Measurements from ENCODE around the gene TMEFF2.

TMEFF2 gene

DNA sequence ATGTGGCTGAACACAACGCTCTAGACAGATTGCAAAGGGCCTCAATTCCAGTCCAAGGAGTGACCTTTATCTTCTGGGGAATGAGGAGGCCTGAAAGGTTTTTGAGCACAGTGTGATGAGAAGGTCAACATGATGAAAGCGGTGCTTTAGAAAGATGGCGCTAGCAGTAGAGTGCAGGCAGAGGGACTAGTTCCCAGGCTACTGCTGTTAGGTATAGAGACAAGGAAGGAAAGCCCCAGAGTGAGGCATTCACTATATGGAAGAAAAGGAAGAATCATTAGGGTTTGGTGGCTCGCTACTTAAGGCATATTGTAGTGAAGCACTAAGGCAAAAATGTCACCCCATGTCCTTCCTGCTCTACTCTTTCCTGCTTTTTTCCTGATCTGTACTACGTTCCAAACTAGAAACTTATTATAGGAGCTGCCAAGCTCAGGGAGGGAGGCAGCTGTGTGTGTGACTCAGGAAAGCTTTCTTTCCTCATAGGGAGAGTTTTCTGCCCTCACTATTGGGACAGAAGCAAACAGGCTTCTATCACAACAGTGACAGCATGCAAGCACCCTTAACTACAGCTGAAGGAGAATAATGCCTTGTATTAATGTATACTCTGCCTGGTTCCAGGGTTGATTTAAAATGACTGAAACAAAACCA, 187.0 kb downstream of the TMEFF2 start:
- DNase-seq, result peak; percentile 25

DNA sequence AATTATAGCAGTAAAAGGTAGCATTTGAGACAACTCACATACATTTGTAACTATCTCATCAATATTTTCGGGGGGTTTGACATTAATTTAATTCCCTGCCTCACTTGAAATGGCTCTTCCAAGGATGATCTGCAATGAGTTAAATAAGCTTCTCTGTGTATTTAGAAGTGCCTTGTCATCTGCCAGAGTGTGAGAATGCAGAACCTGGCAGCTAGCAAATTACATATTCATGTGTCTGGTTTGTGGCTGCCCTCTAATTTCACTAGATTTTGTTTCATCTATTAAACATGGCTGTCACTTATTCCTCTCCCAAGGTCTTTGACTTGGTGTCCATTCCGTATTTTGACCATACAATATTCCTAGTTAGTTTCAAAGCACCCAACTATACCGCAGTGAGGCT, 189.5 kb downstream of the TMEFF2 start:
- DNase-seq, result no peak

DNA sequence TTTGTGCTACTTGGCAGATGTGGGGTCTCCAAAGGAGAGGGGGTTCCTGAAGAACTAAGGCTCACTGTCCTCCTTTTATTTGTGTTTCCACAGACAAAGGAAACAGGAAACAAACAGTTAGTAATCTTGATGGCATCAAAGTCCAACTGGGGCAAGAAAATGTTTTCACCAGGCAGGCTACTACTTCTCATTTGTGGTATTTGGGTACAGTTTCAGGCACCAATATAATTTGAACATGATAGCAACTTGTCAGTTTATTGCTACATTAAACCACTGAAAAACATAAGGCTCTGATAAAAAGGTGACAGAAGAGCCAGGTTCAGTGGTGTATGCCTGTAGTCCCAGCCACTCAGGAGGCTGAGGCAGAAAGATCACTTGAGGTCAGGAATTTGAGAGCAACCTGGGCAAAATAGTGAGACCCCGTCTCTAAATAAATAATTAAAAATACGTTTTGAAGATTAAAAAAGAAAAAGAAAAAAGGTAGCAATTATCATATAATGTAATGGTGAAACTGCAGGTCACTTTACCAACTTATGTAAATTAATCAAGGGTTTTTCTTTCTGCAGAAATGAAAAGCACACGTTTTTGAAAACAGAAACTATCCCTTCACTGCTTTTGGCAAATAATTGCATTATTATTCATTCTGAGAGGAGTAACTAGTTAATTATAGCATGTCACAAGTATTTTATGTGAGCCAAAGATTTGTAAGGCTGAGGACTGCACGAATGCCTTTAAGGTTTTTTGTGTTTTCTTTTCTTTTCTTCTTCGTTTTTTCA, 190.4 kb downstream of the TMEFF2 start:
- DNase-seq, result peak; percentile 17

DNA sequence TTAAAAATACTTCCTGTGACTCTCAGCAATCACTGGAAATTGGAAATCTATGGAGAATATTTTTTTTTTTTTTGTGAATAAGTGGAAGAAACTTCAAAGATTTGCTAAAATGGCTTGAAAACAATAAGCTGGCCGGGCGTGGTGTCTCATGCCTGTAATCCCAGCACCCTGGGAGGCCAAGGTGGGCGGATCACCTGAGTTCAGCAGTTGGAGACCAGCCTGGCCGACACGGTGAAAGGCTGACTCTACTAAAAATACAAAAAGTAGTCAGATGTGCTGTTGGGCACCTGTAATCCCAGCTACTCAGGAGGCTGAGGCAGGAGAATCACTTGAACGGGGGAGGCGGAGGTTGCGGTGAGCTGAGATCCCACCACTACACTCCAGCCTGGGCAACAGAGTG, 192.3 kb downstream of the TMEFF2 start:
- no peak for DNase-seq

DNA sequence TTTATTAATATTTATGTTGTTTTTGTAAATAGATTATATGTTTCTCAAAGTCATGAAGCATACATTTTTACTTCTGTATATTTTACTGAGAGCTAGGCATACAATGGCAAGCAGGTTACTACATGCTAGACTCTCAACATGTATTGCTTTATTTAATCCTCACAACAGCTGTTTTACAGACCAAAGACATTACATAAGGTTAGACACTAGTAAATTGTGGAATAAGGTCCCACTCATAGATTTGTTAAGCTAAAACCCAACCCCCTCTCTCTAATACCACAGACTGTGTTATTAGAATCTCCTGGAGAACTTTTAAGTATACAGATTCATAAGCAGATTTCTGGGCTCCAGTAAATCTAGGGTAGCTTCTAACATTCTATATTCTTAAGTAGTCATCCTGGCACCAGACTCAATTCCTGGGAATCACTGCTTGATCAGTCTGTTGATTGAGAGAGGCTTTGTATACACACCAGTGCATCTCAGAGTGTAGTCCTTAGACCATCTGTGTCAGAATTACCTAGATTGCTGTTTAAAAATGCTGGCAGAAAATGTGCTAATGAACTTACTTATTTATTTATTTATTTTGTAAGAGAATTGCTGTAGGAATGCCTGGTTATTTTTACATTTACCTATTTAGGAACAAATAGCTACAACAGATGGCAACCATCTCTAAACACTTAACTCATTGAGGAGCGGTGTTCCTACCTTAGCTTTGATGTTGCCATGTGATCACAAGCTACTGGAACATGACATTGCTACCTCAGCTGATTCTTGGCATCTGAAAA, 194.3 kb downstream of the TMEFF2 start:
- peak; percentile 20 for DNase-seq

DNA sequence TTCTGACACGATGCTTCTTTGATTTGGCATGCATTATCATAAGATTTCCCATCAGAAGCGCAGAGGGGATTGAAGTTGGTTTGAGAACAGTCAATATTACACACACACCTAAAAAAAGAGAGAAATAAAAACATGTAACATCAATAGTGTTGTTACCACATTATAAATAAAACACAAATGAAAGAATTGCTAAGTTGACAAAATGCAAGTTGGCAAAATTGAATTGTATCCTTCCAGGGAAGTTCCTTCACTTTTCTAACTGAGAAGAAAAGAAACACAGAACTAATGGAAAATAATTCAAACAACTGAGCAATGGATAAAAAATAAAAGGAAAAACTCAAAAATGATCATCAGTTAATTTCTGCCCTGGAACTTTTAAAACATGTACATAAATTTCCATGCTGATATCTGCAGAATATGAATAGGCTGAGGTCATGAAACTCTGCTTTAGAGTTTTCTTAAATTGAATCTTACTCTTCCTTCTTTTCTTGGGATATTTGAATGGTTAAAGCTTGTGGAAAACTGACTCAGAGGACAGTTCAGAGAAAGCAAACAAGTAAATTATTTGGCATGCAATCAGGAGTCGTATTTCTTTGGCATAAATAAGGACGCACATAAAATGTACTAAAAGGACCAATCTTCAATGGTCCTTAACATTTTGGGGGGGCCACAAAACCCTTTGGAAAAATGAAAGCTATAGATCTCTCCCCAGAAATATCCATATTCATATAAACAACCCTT, 195.5 kb downstream of the TMEFF2 start:
- DNase-seq, result no peak

DNA sequence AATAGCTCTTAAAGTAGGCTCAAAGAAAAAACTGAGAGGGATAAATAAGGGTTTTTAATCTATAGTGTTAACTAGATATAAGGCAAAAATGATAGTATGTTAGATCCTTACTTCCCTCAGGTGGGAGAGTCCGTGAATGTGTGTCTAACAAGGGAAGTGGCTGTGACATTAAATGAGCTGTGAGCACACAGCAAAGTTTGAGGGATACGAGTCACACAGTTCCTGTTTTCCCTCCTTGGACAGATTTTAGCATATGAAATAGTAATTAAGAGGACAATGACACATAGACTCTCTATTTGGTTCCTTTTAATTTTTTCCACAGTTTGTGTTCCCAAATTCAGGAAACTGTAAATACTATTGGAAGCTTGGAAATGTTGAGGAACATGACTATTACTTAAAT, 199.4 kb downstream of the TMEFF2 start:
- DNase-seq, result peak; percentile 19

DNA sequence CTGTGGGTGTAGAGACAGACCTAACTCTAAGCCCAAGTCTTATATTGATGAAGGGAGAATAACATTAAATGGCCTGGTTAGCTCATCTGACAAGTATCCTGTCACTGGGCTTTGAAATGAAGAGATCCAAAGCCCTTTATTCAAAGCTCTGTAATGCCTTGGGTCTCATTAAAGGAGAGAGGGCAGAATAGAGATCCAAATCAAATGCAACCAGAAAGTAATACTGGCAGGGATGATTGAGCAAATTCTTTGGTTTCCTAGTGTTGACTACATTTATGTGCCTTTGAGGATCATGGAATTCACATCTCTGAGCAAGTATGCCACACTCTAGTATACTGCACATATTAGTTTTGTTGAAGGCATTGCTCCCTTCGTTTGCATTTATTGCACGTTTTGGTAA, 200.0 kb downstream of the TMEFF2 start:
- no peak for DNase-seq

DNA sequence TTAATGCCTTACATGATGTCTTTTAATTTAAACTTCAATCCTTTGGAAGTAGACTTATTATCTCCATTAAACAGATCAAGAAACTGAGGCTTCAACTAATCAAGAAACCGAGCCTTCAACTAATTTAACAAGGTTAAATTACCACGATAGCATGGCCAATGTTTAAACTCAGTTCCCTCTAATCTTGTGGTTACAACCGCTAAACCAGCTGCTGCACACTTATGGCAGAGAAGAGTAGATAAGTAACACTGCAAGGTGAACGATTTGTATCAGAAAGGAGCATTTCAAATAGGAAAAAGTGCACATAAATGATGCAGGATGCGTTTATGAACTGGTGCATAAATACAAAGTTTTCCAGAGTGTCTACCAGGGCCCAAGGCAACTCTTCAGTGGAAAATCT, 203.3 kb downstream of the TMEFF2 start:
- no peak for DNase-seq

DNA sequence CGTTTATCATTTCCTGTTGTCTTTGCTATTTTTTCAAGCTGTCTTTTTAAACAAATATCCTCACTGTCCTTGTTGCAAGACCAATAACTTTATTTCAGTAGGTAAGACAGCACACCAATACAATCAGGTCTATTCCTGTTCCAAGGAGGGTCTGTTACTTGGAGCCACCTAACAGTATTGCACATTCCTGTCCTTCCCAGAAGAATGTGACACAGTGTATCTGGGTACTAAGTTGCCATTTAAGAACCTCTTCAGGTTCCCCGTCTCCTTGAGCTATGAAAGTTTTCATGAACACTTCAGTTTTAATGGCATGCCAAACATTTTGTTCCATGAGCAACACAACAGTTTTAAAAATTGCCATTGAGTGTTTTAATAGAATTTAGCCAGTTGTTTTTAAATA, 209.0 kb downstream of the TMEFF2 start:
- no peak for DNase-seq

DNA sequence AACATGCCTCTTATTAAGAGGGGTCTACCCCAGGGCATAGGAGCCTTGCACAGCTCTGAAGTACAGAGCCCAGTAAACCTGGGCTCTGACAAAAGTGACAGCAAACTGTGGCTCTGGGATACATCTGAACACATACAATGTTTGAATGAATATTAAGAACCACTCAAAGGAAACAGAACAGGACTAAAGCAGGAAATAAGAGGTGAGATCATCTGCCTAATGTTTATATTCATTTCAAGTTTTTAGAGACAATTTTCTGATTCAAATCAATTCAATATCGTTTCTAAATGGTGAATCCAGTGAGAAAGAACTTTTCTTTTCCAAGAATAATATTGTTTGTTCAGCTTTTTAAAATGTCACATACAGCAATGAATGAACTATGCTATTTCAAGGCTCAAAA, 211.1 kb downstream of the TMEFF2 start:
- peak; percentile 74 for DNase-seq

DNA sequence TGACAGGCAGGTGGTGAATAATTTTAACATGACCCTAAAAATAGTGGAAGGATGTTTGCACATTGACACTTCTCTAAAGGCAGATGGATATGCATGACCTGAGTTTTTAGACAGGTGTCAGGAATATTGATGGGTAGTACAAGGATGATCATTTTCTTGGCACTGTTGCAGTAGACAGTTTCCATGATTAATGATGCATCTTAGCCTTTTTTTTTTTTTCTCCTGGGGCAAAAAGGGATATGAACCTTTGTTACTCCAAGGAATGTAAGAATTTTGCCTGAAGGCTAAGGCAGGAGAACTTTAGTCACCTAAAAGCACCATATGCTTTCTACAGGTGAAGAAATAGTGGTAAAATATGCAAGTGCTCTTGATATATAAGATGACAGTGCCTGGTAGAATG, 211.5 kb downstream of the TMEFF2 start:
- DNase-seq, result peak; percentile 71

DNA sequence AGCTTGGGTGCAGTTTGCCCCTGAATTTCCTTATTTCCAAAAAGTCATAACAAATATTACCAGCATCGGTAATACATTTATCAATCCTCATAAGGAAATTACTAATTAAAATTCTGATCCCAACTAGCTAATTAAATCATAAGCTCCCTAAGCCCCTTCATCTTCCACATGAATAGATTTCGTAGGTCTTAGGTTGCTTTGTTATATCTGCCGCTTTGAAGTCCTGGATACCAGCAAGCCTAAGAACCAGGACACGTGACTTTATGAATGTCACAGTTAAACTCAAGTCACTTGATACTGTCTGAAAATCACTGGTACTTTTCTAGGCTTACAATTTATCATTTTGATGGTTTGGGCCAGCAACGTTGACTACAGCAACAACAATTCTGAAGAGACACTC, 213.0 kb downstream of the TMEFF2 start:
- DNase-seq, result no peak

DNA sequence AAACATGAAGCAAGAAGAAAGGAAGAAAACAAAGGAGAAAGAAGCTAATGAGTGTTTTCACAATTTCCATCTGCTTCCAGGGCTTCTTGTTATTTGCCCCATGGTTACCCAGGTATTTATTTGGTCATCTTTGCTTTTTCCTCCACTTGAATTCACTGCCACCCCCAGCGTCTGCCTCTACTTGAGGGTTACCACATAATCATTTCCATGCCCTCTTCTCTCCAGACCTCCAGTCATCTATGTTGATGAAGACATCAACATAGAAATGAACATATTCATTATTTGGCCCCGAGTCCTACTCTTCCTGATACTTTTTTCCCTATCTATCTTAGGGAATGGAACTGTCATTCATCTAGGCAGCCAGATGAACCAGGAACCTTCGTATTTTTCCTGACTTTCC, 214.2 kb downstream of the TMEFF2 start:
- DNase-seq, result no peak

DNA sequence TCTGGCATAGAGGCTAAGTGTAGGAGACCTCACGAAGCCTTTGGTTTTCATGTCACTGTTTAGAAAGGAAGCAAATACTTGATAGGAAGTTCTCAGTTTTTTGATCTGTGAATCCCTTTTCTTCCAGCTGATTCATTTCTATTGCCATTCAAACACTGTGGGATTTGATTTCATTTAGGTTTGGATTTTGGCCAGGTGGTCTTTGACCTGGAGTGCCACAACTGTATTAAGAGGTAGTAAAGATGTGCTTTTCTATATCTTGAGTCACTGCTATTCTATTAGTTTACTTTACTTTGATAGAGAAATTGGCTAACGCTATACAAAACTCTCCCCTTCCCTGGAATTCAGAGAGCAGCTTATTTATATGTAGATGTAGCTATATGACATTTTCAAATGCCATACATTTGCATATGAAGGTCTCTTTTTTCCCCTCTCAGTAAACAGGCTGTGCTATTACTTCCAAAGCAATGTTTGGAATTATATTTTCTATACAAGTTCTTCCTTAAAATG, 215.5 kb downstream of the TMEFF2 start:
- no peak for DNase-seq

DNA sequence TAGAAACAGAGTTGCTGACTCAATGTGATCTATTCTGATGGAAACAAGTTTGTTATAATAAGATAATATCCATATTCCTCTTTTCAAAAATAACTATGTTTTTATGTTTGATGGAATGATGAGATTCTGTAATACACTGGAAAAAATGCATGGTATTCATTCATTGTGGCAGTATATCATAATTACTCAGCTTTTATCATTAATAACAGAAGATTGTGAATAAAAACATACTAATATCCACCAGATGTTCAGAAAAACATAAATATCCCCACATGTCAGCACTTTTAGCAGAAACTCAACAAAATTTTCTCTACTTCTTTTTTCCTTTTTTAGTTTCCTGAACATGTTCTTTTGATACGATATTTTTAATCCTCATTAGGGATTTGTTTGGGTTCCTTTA, 217.0 kb downstream of the TMEFF2 start:
- DNase-seq, result no peak

DNA sequence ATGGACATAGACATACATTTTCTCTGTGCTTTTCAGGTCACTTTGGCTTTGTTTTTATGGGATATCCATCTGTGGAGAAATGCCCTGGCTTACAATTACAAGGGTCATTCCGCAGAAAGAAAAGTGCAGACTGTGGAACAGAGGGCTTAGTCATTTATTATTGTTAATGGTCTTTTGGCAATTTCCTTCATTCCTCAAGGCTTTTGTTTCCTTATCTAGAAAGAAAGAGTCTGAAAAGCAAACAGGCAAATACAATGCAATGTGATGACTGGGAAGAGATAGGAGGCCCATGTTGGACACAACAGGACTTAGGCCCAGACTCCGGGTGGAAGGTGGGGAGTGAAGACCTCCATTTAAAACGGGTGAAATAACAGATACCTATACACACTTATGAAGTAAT, 218.3 kb downstream of the TMEFF2 start:
- no peak for DNase-seq

DNA sequence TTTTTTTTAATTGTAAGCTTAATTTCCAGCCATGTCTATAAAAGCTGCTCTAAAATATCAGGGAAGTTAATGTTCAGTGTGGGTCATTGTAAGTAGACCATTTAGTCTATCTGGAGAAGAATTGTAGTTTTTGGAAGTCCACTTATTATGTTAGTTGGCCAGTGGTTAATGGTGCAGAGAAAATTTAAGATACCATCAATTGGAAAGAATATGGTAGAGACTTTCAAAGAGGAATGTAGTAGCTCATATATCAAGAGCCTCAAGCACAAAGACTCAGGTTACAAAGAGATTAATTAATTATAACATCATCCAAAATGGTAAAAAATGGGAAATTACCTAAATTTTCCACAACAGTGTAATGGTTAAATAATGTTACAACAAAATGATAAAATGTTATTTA, 220.1 kb downstream of the TMEFF2 start:
- DNase-seq, result no peak

DNA sequence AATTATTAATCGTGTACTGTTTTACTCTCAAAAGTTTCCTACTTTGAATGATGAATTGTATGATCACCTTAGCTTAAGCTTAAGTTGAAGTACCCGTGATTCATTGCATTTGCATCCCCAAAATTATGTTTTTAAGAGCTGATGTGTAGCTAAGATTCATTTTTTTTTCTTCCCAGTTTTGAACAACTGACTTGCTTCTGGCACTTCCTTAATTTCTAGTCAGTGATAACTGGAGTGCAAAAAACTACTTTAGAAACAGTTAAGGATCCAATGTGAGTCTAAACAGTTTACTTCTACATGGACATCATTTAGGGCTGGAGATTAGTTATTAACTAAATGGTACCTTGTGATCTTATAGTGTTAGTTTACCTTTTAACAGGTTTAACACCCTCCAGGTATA, 223.9 kb downstream of the TMEFF2 start:
- peak; percentile 26 for DNase-seq

DNA sequence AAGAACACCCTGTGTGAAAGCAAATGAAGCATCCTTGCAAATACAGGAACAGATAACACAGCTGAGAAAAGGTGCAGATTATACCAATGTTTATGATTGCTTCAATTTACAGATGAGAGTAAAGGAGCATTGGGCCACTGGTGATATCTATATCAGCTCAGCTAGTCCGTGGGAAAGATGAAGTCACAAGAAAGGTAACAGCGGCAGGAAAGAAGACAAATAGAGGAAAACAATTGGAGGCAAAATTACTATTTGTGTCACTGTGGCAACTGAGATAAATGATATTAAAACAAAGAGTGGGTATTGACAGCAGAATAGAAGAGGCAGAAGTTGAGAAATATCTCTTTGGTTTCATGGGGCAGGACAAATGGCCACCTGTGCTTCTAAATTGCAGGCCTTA, 226.6 kb downstream of the TMEFF2 start:
- no peak for DNase-seq

DNA sequence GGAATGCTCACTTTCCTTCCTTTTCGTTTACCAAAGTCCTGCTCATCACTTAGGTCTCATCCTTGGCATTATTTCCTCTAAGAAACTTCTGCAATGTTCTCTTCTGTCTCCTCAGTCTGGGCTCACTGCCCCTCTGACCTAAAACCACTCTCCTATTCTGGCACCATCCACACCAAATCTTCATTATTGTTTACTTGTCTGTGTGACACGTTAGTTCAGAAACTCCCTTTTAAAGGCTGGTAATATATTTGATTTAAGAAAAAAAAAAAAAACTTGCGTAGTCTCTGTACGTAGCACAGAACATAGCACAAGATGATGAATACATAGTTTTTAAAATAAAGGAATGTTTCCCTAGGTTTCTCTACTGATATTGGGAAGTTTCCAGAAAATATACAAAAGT, 229.0 kb downstream of the TMEFF2 start:
- DNase-seq, result no peak

DNA sequence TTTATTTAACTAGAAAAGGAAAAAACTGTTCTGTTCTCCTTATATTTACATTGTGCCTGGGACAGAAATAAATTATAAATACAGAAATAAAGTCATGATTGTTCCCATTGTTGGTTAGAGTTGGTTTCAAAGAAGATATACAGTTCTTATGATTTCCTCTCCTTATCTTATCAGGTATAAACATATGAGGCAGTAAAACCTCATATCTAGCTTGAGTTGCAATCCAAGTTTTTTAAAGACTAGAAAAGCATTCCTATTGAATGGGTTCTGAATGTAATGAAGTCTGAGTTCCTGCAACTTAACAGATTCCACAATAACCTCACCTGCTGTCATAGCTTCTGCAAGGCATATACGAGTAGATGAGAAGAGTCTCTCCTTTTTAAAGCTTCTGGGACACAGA, 233.2 kb downstream of the TMEFF2 start:
- no peak for DNase-seq

DNA sequence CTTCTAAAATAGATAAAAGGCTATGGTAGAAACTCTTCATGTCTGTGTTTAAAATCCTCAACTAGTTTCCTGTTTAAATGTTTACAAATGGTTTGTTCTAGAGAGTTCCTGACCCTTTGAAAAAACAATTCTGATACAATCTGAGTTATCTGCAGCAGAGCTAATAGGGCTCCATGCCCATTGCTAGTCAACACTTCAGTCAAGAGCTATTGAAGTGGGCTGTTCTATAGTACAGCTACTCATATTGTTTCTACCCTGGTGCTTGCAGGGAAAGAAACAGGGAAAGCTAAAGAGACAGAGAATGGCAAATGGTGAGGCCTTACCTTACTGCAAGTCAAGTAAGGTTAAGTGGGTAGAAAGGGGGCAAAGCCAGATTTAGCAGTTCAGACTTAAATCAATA, 235.5 kb downstream of the TMEFF2 start:
- peak; percentile 93 for DNase-seq
